Activated T-cell treated with anti-CD3 and anti-CD28 coated beads, Interleukin-2, amount 50 U/mL, for 48 hours (primary cell): ENCODE data around the gene EFHD2.
"Not testable (repeated sequence)": the region's sequence is repeated elsewhere in the genome, so short reads cannot be mapped to it uniquely, and the experiment has no call there.

ENCODE experiments used
- DNase-seq, 2 experiments: peaks; one replicate each; pipeline ENCODE4 v3.0.0-alpha.2; 2020

The EFHD2 gene

GRCh38 chr1:15413563-15414444, 4.1 kb downstream of the EFHD2 start:
- no peak for DNase-seq

- no peak for DNase-seq
These were observed 4.8 kb downstream of the EFHD2 start for GRCh38 chr1:15414445-15414983.

- DNase-seq = peak; percentile 56 to 62
These were observed 7.6 kb downstream of the EFHD2 start for GRCh38 chr1:15417059-15417934.

- DNase-seq = no peak
These were observed 9.3 kb downstream of the EFHD2 start for GRCh38 chr1:15418806-15419515.

GRCh38 chr1:15420853-15421465, 11.3 kb downstream of the EFHD2 start:
- no peak for DNase-seq

GRCh38 chr1:15422871-15423270, 13.2 kb downstream of the EFHD2 start:
- DNase-seq = no peak

GRCh38 chr1:15423355-15424077, 13.8 kb downstream of the EFHD2 start:
- DNase-seq = no peak

- no peak for DNase-seq
These were observed 14.5 kb downstream of the EFHD2 start for GRCh38 chr1:15424146-15424667.

GRCh38 chr1:15424981-15425380, 15.3 kb downstream of the EFHD2 start:
- no peak for DNase-seq

GRCh38 chr1:15425521-15425920, 15.8 kb downstream of the EFHD2 start:
- DNase-seq = no peak

GRCh38 chr1:15425958-15426357, 16.3 kb downstream of the EFHD2 start:
- DNase-seq = no peak

- no peak for DNase-seq
These were observed 17.0 kb downstream of the EFHD2 start for GRCh38 chr1:15426492-15427279.

- no peak for DNase-seq
These were observed 17.6 kb downstream of the EFHD2 start for GRCh38 chr1:15427280-15427666.

- not testable (repeated sequence) for DNase-seq
These were observed 18.6 kb downstream of the EFHD2 start for GRCh38 chr1:15428252-15428651.

GRCh38 chr1:15428815-15429435, 19.2 kb downstream of the EFHD2 start:
- no peak for DNase-seq

GRCh38 chr1:15429701-15430149, 20.0 kb downstream of the EFHD2 start:
- no peak for DNase-seq

- DNase-seq = peak; percentile 84 to 86
These were observed 21.3 kb downstream of the EFHD2 start for GRCh38 chr1:15430787-15431570.

GRCh38 chr1:15431571-15431948, 21.9 kb downstream of the EFHD2 start:
- no peak for DNase-seq

- no peak for DNase-seq
These were observed 22.6 kb downstream of the EFHD2 start for GRCh38 chr1:15432324-15432723.
